HG03460 (cell line): Measurements from ENCODE around the gene CDC42EP3.

Experiments
- ATAC-seq: cut with Tn5 transposase; IDR thresholded peaks from one replicate; pipeline ENCODE4 v1.9.1; 2021; ENCODE audit not compliant: unreplicated experiment

CDC42EP3 gene

DNA sequence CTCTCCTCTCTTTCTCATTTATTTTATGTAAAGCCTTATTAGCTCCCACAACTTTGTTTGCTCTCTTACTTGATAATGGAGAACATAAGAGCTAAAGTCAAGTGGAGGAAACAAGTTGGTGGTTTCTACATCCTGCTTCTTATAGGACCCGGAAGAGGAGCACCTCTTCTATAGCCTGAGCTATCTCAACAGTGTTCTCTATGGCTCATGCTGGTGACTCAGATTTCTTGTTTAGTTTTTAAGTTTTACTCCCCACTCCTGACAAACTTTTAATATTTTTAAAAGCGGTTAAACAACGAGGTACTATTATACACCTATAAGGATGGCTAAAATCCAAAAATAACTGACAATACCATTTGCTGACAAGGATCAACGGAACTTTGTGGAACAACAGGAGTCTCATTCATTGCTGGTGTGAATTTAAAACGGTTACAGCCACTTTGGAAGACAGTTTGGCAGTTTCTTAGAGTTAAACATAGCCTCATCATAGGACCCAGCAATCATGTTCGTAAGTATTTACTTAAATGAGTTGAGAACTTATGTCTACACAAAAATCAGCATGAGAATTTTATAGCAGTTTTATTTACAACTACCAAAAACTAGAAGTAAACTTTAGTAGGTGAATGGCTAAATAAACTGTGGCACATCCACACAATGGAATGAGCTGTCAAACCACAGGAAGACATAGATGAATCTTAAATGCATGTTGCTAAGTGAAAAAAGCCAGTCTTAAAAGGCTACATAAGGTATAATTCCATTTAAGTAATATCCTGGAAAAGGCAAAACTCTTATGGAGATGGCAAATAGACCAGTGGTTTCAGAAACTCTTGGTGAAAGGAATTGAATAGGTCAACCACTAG lies 12.7 kb upstream of the CDC42EP3 start:
- no peak for ATAC-seq

- no peak for ATAC-seq
Observed at GRCh38 chr2:37683241-37683640, 11.8 kb upstream of the CDC42EP3 start.

DNA sequence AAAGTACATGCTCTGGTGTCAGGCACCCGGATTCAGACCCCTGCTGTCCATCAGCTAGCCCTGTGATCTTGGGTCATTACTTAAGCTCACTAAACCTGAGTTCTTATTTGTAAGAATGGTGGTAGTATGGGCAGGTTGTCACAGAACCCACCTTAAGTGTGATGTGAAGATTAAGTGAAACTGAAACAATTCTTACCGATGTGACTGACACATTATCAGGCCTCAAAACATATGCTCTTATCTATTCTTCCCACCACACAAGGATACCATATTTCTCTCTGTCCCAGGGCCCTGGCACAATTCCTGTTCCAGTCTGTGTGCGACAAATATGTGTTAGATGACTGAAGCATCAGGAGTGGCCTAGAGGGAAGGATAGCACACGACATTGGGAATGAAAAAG lies 11.0 kb upstream of the CDC42EP3 start:
- ATAC-seq = no peak

GRCh38 chr2:37681587-37681986 lies 10.1 kb upstream of the CDC42EP3 start:
- ATAC-seq = no peak

DNA sequence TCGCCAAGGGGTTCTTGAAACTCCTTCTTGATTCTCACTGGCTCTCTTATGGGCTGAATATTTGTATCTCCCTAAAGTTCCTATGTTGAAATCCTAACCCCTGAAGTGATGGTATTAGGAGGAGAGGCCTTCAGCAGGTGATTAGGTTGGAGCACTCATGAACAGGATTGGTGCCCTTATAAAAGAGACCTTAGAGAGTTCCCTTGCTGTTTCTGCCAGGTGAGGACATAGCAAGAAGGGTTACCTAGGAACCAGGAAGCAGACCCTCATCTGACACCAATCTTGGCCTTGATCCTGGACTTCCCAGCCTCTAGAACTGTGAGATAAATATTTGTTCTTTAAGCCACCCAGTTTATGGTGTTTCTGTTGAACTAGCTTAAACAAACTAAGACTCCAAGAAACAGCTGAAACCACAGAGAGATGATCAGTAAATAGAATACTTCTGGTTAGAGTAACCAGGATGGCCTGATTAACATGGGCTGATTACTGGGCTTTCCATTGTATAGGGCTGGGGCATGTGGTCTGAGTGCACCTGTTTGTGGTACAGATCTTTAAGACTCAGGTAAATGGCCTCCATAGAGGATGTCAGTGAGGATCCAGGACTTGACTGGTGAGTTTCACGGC lies 7.7 kb upstream of the CDC42EP3 start:
- no peak for ATAC-seq

DNA sequence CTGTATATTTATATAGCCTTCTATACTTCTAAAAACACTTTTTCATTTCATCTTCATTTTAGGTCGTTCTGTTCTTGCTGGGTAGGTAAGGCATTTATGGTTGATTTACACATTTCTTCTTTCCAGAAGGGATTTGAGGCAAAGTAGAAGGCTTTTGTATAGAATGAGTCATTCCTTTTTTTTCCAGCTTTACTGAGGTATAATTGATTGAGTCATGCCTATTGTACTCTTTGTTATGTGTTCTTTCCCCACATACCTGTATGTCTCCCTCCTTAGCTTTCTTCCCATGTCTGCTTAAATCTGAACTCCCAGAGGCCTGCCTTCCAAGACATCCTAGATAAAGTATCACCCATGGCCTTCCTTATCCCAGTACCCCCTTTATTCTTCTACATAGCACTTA lies 4.8 kb upstream of the CDC42EP3 start:
- no peak for ATAC-seq

GRCh38 chr2:37674946-37675345 lies 3.5 kb upstream of the CDC42EP3 start:
- ATAC-seq = no peak

DNA sequence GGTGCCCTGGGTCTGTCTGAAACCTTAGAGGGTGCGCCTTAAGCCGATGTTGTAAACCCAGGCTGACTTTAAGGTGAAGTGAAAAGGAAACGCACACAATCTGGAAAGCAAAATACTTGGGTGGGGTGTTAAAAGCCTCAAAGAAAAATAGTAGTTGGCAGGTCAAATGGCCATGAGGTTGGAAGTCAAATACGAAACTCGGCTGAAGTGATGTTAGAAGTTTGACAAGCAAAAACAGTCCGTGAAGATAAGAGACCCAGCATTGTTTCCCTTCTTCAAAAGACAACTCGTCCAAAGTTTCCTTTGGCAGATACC lies 1.4 kb upstream of the CDC42EP3 start:
- ATAC-seq = no peak

GRCh38 chr2:37672104-37672869 lies 845 bp upstream of the CDC42EP3 start:
- peak; percentile 36 for ATAC-seq

- peak; percentile 5 for ATAC-seq
Observed at GRCh38 chr2:37671816-37672103, 318 bp upstream of the CDC42EP3 start.

- no peak for ATAC-seq
Observed at GRCh38 chr2:37670378-37671008, 949 bp downstream of the CDC42EP3 start.

DNA sequence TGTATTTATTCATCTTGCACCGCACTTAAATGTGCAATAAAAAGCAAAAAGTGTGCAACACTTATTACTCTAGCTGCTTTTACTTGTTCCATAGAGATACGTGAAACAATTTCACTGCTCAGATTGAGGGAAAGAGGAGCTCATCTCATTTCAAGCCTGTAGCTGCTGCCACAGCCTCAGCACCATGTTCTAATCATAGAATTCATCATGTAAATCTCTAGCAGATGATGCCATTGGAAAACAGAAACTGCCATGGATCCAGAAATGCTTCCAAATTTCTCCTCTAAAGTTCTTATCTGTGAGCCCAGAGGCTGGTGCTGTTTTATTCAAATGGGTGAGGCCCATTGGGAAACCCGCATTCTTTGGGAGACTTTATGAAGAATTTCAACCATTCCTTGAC lies 2.0 kb downstream of the CDC42EP3 start:
- ATAC-seq = no peak

GRCh38 chr2:37667704-37668103 lies 3.7 kb downstream of the CDC42EP3 start:
- ATAC-seq = no peak

GRCh38 chr2:37666772-37667171 lies 4.7 kb downstream of the CDC42EP3 start:
- ATAC-seq = no peak

- ATAC-seq = no peak
Observed at GRCh38 chr2:37665604-37666362, 5.7 kb downstream of the CDC42EP3 start.

DNA sequence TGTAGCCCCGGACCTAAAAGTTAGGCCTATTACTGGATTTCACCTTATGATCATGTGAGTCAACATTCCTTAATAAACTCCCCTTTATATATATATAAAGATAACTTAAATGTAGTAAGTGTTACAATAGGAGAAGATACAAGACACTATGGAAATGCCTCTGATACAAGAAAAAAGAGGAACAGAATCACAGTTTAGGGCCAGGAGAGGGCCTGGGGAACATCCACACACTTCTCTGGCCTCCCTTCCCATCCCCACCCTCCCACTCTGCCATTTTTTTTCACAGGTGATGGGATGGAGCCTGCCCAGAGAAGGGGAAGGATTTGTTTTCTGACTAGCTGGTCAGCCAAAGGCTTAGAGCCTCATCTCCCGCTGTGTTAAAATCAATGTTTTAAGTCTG lies 6.4 kb downstream of the CDC42EP3 start:
- no peak for ATAC-seq

DNA sequence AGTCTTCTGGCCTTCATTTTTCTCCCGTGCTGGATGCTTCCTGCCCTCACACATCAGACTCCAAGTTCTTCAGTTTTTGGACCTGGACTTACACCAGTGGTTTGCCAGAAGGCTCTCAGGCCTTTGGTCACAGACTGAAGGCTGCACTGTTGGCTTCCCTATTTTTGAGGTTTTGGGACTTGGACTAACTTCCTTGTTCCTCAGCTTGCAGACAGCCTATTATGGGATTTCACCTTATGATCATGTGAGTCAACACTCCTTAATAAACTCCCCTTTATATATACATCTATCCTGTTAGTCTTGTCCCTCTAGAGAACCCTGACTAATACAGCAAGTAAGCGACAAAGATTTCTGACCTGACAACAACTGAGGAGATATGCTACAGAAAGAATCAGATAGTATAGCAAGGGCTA lies 7.2 kb downstream of the CDC42EP3 start:
- ATAC-seq = no peak

DNA sequence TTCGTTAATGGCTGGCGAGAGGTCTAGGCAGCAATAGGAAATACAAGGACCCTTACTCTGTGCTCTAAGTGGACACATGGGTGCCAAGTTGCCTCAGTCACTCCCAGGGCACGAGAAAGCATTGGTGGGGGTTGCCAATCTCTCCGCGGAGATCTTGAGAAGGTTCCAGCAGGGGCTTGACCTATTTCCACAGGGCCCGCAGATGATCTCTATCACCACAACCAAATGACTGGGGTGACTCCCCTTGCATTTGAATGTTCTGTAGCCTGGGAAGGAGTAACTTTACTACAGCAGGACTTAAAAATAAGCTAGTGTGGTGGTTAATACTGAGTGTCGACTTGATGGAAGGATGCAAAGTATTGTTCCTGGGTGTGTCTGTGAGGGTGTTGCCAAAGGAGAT lies 8.1 kb downstream of the CDC42EP3 start:
- ATAC-seq = no peak

GRCh38 chr2:37659723-37660122 lies 11.7 kb downstream of the CDC42EP3 start:
- ATAC-seq = no peak

DNA sequence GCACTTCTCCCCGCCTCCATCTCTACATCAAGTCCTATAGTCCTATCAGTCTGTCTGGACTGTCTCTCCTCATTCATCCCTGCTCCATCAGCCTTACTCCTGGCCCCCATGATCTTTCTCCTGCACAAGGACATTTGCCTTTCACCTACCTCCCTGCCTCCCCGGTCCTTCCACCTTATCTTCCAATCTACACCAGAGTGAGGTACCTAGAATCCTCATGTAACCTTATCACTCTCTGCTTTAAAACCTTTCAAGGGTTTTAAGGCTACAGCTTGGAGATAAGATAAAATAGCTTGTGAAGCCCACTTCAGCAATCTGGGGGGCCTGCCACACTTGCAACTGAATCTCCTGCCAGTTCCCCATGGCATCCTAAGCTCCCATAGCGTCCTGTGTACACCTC lies 12.8 kb downstream of the CDC42EP3 start:
- ATAC-seq = no peak

DNA sequence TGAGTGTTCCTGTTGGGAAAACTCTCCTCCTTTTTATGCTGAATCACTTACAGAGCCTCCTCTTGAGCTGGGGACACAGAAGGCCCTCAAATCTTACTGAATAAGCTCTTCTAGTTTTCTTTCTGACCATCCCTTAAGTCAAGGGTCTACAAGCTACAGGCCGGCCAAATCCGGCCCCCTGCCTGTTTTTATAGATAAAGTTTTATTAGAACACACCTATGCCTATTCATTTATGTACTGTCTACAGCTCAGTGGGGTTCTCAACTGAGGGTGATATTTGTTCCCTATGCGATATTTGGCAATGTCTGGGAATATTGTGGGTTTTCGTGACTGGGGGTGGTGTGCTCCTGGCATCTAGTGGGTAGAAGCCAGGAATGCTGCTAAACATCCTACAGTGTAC lies 14.0 kb downstream of the CDC42EP3 start:
- ATAC-seq = no peak
